Muscle of leg (tissue), 11 donors: ENCODE results near the gene CTTNBP2. TPM values are rescaled to one million over a fixed set of nuclear protein-coding genes. Genes with fewer than 3 reads are reported as not detected.
A peak's percentile ranks its signal among the peaks of the same experiment; 100 is the strongest.
"Not testable (repeated sequence)": the region's sequence is repeated elsewhere in the genome, so short reads cannot be mapped to it uniquely, and the experiment has no call there.

Experiments
- DNase-seq: peaks from one replicate; pipeline ENCODE4 v3.0.0; 2013
- H3K27ac ChIP-seq: one replicate; pipeline ENCODE4 v1.5.1; 2013; ENCODE audit warnings: mild to moderate bottlenecking, low read length, control low read depth
- H3K27me3 ChIP-seq: one replicate; pipeline ENCODE4 v1.6.1; 2013; ENCODE audit warnings: low read length; ENCODE audit not compliant: control insufficient read depth, insufficient read depth
- H3K36me3 ChIP-seq: one replicate; pipeline ENCODE4 v1.6.1; 2013; ENCODE audit warnings: low read length; ENCODE audit not compliant: control insufficient read depth, insufficient read depth
- H3K4me1 ChIP-seq: one replicate; pipeline ENCODE4 v1.6.1; 2013; ENCODE audit warnings: low read length; ENCODE audit not compliant: control insufficient read depth, insufficient read depth
- H3K4me3 ChIP-seq: one replicate; pipeline ENCODE4 v1.5.1; 2013; ENCODE audit warnings: low read length, control low read depth
- H3K9me3 ChIP-seq: replicated peaks from 2 replicates; pipeline ENCODE4 v1.6.1; 2013; ENCODE audit warnings: low read depth, low read length; ENCODE audit not compliant: control insufficient read depth
- WGBS: methylation state at CpG from one replicate; pipeline ENCODE4 v1.1.5; 2013; ENCODE audit warnings: missing lambda C conversion rate; ENCODE audit not compliant: insufficient coverage; 5-methylcytosine and 5-hydroxymethylcytosine counted together
- polyA plus RNA-seq, 8 donors: library from polyadenylated mRNA; unstranded; fragments of 120-200 nt; gene quantifications; one replicate each; pipeline versions ENCODE4 v1.2.1 to v1.2.3, GENCODE V29; 2013; ENCODE audit warnings: inconsistent platforms in 1 of 8, low replicate concordance in 1 of 8; ENCODE audit not compliant: insufficient read length in 8 of 8, insufficient read depth in 1 of 8
- total RNA-seq: library from RNA; stranded (reverse); fragments of 120-200 nt; gene quantifications from one replicate; pipeline ENCODE4 v1.2.4, GENCODE V29; 2013

CTTNBP2 gene
- total and polyA plus RNA-seq, 9 donors = 0.71 to 4.3 (median 1.9) TPM

GRCh38 chr7:117724898-117725297, 148.3 kb downstream of the CTTNBP2 start:
- no peak overlapping the region for H3K4me3 ChIP-seq
- DNase-seq = no peak
- H3K27me3 ChIP-seq = no peaks in the 10 kb centered on the region
- no peaks in the 10 kb centered on the region for H3K4me1 ChIP-seq
- WGBS = no CpG with 5 or more reads among the region's 3 CpGs
- H3K9me3 ChIP-seq = no peaks in the 10 kb centered on the region
- no peaks in the 10 kb centered on the region for H3K36me3 ChIP-seq
- no peak overlapping the region for H3K27ac ChIP-seq

- no CpG with 5 or more reads among the region's 3 CpGs for WGBS
- Histone ChIP-seq H3K27ac (no peak overlapping the region), H3K4me1 (no peaks in the 10 kb centered on the region), H3K27me3 (no peaks in the 10 kb centered on the region), H3K4me3 (no peak overlapping the region), H3K9me3 (no peaks in the 10 kb centered on the region), H3K36me3 (no peaks in the 10 kb centered on the region)
- no peak for DNase-seq
Measured at GRCh38 chr7:117719377-117719776, 153.9 kb downstream of the CTTNBP2 start.

GRCh38 chr7:117718116-117718835, 155.0 kb downstream of the CTTNBP2 start:
- 87% methylated on average over 4 of the region's 6 CpGs for WGBS
- no peak overlapping the region for H3K27ac ChIP-seq
- H3K27me3 ChIP-seq = no peaks in the 10 kb centered on the region

GRCh38 chr7:117717357-117717756, 155.9 kb downstream of the CTTNBP2 start:
- no peaks in the 10 kb centered on the region for H3K27me3 ChIP-seq
- no peak overlapping the region for H3K4me3 ChIP-seq
- H3K27ac ChIP-seq = no peak overlapping the region
- WGBS = 100% methylated on average over 1 of the region's 2 CpGs
- no peaks in the 10 kb centered on the region for H3K36me3 ChIP-seq
- DNase-seq = no peak
- H3K9me3 ChIP-seq = no peaks in the 10 kb centered on the region
- H3K4me1 ChIP-seq = no peaks in the 10 kb centered on the region

More at GRCh38 chr7:117718116-117718835, 155.0 kb downstream of the CTTNBP2 start:
- Histone ChIP-seq H3K4me3 (no peak overlapping the region), H3K9me3 (no peaks in the 10 kb centered on the region), H3K4me1 (no peaks in the 10 kb centered on the region), H3K36me3 (no peaks in the 10 kb centered on the region)
- DNase-seq = no peak

GRCh38 chr7:117716707-117717299, 156.4 kb downstream of the CTTNBP2 start:
- no peak for DNase-seq
- Histone ChIP-seq H3K36me3 (no peaks in the 10 kb centered on the region), H3K9me3 (no peaks in the 10 kb centered on the region), H3K27ac (no peak overlapping the region), H3K4me1 (no peaks in the 10 kb centered on the region), H3K27me3 (no peaks in the 10 kb centered on the region), H3K4me3 (no peak overlapping the region)
- WGBS = no CpG with 5 or more reads among the region's 5 CpGs

GRCh38 chr7:117715784-117716445, 157.3 kb downstream of the CTTNBP2 start:
- Histone ChIP-seq H3K9me3 (no peaks in the 10 kb centered on the region), H3K27me3 (no peaks in the 10 kb centered on the region), H3K27ac (no peak overlapping the region), H3K36me3 (no peaks in the 10 kb centered on the region), H3K4me1 (no peaks in the 10 kb centered on the region), H3K4me3 (no peak overlapping the region)
- peak; percentile 29 for DNase-seq
- WGBS = 60% methylated on average over 1 of the region's 3 CpGs

GRCh38 chr7:117711556-117711955, 161.7 kb downstream of the CTTNBP2 start:
- Histone ChIP-seq H3K27ac (no peak overlapping the region), H3K36me3 (no peaks in the 10 kb centered on the region), H3K4me3 (no peak overlapping the region), H3K4me1 (no peaks in the 10 kb centered on the region), H3K27me3 (no peaks in the 10 kb centered on the region), H3K9me3 (no peaks in the 10 kb centered on the region)
- WGBS = no CpG with 5 or more reads among the region's 1 CpG
- no peak for DNase-seq

GRCh38 chr7:117708173-117708572, 165.1 kb downstream of the CTTNBP2 start:
- H3K27me3 ChIP-seq, H3K36me3 ChIP-seq, H3K27ac ChIP-seq, H3K9me3 ChIP-seq, H3K4me1 ChIP-seq, H3K4me3 ChIP-seq, DNase-seq: not testable (repeated sequence)
- no CpG with 5 or more reads among the region's 4 CpGs for WGBS

- H3K27me3 ChIP-seq = no peaks in the 10 kb centered on the region
- H3K9me3 ChIP-seq = no peaks in the 10 kb centered on the region
- no peak overlapping the region for H3K27ac ChIP-seq
- no peaks in the 10 kb centered on the region for H3K36me3 ChIP-seq
- H3K4me1 ChIP-seq = no peaks in the 10 kb centered on the region
- no peak for DNase-seq
- no peak overlapping the region for H3K4me3 ChIP-seq
Measured at GRCh38 chr7:117707080-117707479, 166.2 kb downstream of the CTTNBP2 start.

- WGBS = no CpG with 5 or more reads among the region's 2 CpGs
- no peaks in the 10 kb centered on the region for H3K27me3 ChIP-seq
- H3K9me3 ChIP-seq = no peaks in the 10 kb centered on the region
- no peak overlapping the region for H3K4me3 ChIP-seq
- H3K36me3 ChIP-seq = no peaks in the 10 kb centered on the region
- no peak overlapping the region for H3K27ac ChIP-seq
- no peak for DNase-seq
- H3K4me1 ChIP-seq = no peaks in the 10 kb centered on the region
Measured at GRCh38 chr7:117706210-117706609, 167.0 kb downstream of the CTTNBP2 start.
